ENCODE results near the gene PRAMEF11.

- TF ChIP-seq CTCF (IDR thresholded peaks at IDR 0.05) (no peak), EZH2 (IDR thresholded peaks at IDR 0.05; ENCODE audit: borderline replicate concordance, insufficient read depth, low read depth, low read length, poor library complexity, severe bottlenecking) (no peak)
Measured at GRCh38 chr1:12775443-12775842, 55.8 kb downstream of the PRAMEF11 start.
